PC-9 (cell line): ENCODE results near the gene SH3RF3.

Source experiments
- CTCF ChIP-seq: fragments of 200-600 bp; sonication (generic); conservative IDR thresholded peaks from 2 replicates; pipeline ENCODE4 v1.6.1; 2017; ENCODE audit warnings: mixed run types, antibody characterized with exemption, mild to moderate bottlenecking, moderate library complexity
- EZH2 ChIP-seq: fragments of 200-600 bp; sonication (generic); IDR thresholded peaks from 2 replicates; pipeline ENCODE4 v1.8.0; 2017; ENCODE audit warnings: antibody characterized with exemption, low read depth

- TF ChIP-seq CTCF (no peak), EZH2 (no peak)
Measured at GRCh38 chr2:109298851-109299250, 169.8 kb downstream of the SH3RF3 start.
